ENCODE results near the gene MCF2L2.

MCF2L2 gene

DNA sequence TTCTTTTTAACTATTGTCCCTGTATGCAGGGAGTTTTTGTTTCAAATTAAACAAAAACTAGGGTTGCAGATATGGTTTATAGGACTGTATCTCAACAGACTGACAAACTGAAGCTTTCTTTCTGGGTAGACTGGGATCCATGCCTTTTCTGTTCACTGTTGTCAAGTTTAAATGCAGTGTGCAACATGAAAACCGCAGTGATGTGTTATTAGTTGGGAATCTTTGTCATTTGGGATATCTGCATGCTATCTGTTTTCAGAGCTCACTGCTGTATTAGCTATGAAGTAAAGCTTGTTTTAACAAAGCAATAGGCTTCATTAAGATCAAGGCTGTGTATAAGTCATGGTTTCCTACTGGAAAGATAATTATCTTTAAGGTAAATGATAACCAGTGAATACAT lies 21.4 kb upstream of the MCF2L2 start:
- TF ChIP-seq, protein P1, sequence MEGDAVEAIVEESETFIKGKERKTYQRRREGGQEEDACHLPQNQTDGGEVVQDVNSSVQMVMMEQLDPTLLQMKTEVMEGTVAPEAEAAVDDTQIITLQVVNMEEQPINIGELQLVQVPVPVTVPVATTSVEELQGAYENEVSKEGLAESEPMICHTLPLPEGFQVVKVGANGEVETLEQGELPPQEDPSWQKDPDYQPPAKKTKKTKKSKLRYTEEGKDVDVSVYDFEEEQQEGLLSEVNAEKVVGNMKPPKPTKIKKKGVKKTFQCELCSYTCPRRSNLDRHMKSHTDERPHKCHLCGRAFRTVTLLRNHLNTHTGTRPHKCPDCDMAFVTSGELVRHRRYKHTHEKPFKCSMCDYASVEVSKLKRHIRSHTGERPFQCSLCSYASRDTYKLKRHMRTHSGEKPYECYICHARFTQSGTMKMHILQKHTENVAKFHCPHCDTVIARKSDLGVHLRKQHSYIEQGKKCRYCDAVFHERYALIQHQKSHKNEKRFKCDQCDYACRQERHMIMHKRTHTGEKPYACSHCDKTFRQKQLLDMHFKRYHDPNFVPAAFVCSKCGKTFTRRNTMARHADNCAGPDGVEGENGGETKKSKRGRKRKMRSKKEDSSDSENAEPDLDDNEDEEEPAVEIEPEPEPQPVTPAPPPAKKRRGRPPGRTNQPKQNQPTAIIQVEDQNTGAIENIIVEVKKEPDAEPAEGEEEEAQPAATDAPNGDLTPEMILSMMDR (conservative IDR thresholded peaks at IDR 0.05; ENCODE audit: low read depth, low read length): no peak
- Histone ChIP-seq H3K9ac (no peak overlapping the region), H3K4me2 (no peak overlapping the region), H3K79me2 (ENCODE audit: insufficient read depth, low read depth) (no peaks in the 10 kb centered on the region), H3K4me1 (ENCODE audit: low read depth, poor library complexity, severe bottlenecking) (peaks cover 22% of the 10 kb centered on the region), H2AFZ (ENCODE audit: low read depth) (no peak overlapping the region), H3K4me3 (IDR thresholded peaks at IDR 0.05; ENCODE audit: insufficient read depth, low read depth, low read length) (no peak overlapping the region), H3K27me3 (ENCODE audit: insufficient read depth, low read depth) (no peaks in the 10 kb centered on the region), H3K27ac (no peak overlapping the region), H4K20me1 (ENCODE audit: insufficient read depth) (no peaks in the 10 kb centered on the region), H3K36me3 (ENCODE audit: insufficient read depth) (peaks cover 4% of the 10 kb centered on the region; the same call in 1 of the 2 replicates)

DNA sequence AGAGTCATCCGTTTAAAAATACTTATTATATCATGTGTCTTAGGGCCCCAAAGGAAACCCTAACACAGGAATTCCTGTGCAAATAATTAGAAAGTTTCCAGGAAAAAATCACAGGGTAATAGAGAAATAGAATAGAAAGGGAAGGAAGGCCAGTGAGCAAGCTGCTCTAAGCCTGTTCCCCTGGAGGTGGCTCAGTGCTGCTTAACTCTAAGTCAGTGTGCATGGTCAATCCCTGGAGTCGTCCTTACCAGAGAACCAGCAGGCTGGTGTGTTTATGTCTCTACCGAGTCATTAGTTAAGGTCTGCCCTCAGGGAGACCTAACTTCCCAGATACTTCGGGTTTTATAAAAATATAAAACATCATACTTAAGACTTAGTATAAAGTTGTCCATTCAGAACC lies 21.0 kb upstream of the MCF2L2 start:
- H3K79me2 ChIP-seq (ENCODE audit: insufficient read depth, low read depth): no peaks in the 10 kb centered on the region

DNA sequence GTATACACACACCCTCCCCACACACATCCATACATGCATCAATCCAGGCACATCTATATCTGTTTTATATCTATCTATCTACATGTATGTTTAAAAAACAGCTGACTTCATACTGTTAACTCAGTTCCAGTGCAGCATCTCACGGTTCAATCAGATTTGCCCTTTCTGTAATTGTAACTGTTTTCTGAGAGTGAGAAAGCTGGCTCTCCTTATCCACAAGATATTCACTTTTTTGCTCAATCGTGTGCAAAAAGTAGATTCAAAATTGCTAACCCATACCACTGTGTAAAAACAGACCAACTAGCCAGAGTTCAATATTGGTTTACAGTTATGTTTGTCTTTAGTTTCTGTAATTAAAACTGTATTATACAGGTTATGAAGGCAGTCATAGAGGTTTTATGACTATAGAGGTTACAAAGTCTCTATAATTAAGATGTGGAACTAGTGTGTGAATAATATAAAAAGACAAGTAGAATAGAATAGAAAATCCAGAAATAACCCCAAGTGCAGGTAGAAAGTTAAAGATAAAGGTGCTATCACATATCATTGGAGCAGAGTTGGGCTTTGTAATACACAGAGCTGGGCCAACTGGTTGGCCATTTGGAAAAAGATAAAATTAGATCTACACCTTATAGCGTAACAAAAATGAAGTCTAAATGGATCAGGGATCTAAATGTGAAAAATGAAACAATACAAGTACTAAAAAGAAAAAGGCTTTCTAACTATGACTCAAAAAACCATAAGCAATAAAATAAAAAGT lies 20.1 kb upstream of the MCF2L2 start:
- no peaks in the 10 kb centered on the region for H4K20me1 ChIP-seq (ENCODE audit: insufficient read depth)
- no peak overlapping the region for H3K4me3 ChIP-seq (IDR thresholded peaks at IDR 0.05; ENCODE audit: insufficient read depth, low read depth, low read length)
- TF ChIP-seq, protein P1 (conservative IDR thresholded peaks at IDR 0.05; ENCODE audit: low read depth, low read length): no peak

More for the DNA sequence above, 21.0 kb upstream of the MCF2L2 start:
- no peak overlapping the region for H3K4me3 ChIP-seq (IDR thresholded peaks at IDR 0.05; ENCODE audit: insufficient read depth, low read depth, low read length)
- H4K20me1 ChIP-seq (ENCODE audit: insufficient read depth): no peaks in the 10 kb centered on the region
- H3K4me2 ChIP-seq: no peak overlapping the region
- peaks cover 22% of the 10 kb centered on the region for H3K4me1 ChIP-seq (ENCODE audit: low read depth, poor library complexity, severe bottlenecking)
- H3K27me3 ChIP-seq (ENCODE audit: insufficient read depth, low read depth): no peaks in the 10 kb centered on the region
- TF ChIP-seq, protein P1 (conservative IDR thresholded peaks at IDR 0.05; ENCODE audit: low read depth, low read length): no peak
- no peak overlapping the region for H3K27ac ChIP-seq
- H2AFZ ChIP-seq (ENCODE audit: low read depth): no peak overlapping the region
- peaks cover 4% of the 10 kb centered on the region; the same call in 1 of the 2 replicates for H3K36me3 ChIP-seq (ENCODE audit: insufficient read depth)
- H3K9ac ChIP-seq: no peak overlapping the region

DNA sequence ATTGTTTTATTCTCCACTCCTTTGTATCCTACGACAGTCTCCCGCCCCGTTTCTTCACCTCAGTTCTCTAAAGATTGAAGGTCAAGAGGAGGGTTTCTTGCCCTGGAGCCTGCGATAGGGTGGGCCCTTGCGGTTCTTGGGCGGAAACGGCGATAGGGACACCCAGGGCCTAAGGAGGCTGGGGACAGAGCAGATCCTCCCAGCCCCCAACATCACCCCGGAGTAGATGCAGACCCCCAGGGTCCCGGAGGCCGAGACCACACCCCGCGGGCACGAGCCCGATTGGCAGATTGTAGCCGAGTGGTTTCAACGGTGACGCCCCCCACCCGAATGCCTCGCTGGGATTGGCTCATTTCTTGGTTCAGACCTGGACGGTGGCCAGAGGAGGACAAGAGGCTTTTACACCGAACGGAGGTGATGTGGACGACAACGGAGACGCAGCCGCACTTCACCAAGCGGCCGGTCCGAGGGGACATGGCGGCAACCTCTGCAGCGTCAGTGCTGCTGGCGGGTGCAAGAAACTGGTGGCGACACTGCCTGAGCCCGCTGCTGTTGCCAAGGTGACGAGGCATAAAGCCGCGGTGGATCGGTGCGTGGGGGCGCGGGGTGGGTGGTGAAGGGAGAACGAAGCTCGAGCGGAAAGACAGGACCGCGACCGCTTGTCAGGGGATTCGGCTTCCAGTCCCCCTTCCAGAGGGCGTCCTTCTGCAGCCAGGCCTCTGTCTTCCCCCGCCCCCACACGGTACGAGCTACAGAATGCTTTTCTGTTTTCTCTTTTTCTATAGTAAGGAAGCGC lies 19.0 kb upstream of the MCF2L2 start:
- peak overlapping the region; percentile 12; the same call in 1 of the 2 replicates for H3K27ac ChIP-seq
- peak overlapping the region; percentile 62; the same call in 1 of the 2 replicates for H3K9ac ChIP-seq
- H3K79me2 ChIP-seq (ENCODE audit: insufficient read depth, low read depth): no peaks in the 10 kb centered on the region
- peak overlapping the region; percentile 96 for H2AFZ ChIP-seq (ENCODE audit: low read depth)
- peak overlapping the region; percentile 83 for H3K4me3 ChIP-seq (IDR thresholded peaks at IDR 0.05; ENCODE audit: insufficient read depth, low read depth, low read length)
- H4K20me1 ChIP-seq (ENCODE audit: insufficient read depth): no peaks in the 10 kb centered on the region
- H3K36me3 ChIP-seq (ENCODE audit: insufficient read depth): peaks cover 3% of the 10 kb centered on the region; the same call in 1 of the 2 replicates
- peaks cover 22% of the 10 kb centered on the region for H3K4me1 ChIP-seq (ENCODE audit: low read depth, poor library complexity, severe bottlenecking)
- H3K4me2 ChIP-seq: peak overlapping the region; percentile 72
- TF ChIP-seq, protein P1 (conservative IDR thresholded peaks at IDR 0.05; ENCODE audit: low read depth, low read length): no peak
- no peaks in the 10 kb centered on the region; the same call in 1 of the 2 replicates for H3K27me3 ChIP-seq (ENCODE audit: insufficient read depth, low read depth)

More for the DNA sequence above, 20.1 kb upstream of the MCF2L2 start:
- Histone ChIP-seq H3K27me3 (ENCODE audit: insufficient read depth, low read depth) (no peaks in the 10 kb centered on the region), H3K79me2 (ENCODE audit: insufficient read depth, low read depth) (no peaks in the 10 kb centered on the region), H3K4me2 (peak overlapping the region; percentile 72), H3K4me1 (ENCODE audit: low read depth, poor library complexity, severe bottlenecking) (peaks cover 22% of the 10 kb centered on the region), H3K9ac (no peak overlapping the region), H3K36me3 (ENCODE audit: insufficient read depth) (peaks cover 4% of the 10 kb centered on the region; the same call in 1 of the 2 replicates), H3K27ac (no peak overlapping the region), H2AFZ (ENCODE audit: low read depth) (peak overlapping the region; percentile 96; the same call in 1 of the 2 replicates)
